Urothelium cell line (cell line): ENCODE measurements around the gene ZNF445.
"Not testable (repeated sequence)": the region's sequence is repeated elsewhere in the genome, so short reads cannot be mapped to it uniquely, and the experiment has no call there.

ENCODE experiments used
- DNase-seq: peaks from one replicate; pipeline ENCODE4 v3.0.0; 2011; ENCODE audit warnings: low spot score, mixed read lengths
- FAIRE-seq: peaks from 2 replicates; lab custom pipeline; 2011; peaks lifted over from hg19 to GRCh38; lab: Jason Lieb, UNC

The ZNF445 gene

DNA sequence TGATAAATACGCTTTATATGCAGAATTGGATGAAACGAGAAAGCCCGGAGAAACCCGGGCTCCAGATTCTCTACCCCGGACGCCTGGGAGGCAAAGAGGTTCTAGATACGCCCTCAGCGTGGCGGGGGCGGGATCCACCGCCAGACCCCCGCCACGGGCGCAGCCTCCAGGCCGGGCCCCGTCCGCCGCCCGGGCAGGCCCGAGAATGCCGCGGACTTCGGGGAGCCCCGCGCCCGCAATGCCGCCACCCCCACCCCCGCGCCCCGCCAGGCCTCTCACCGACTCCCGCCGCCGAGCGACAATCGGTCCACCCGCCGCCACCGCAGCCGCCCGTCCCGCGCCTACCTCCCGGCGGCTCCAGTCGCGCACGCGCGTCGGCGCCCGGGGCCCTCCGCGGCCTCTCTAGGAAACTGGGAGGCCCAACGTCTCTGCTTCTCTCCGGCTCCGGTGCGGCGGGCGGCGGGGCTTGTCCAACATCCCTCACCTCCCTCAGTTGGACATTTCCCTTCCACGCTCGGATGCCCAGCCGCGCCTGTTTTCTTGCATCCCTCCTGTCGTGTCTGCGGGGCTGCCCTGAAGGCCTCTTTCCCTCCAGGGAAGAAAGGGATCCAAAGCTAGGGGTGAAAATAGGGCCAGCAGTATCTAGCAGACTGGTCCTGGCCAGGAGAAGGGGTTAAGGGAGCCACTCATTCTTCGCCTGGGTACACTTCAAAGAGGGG, at the start of gene ZNF445:
Gene ZNF445, minus strand, starts transcription at position 359 of the 719 bp plus-strand sequence. CDS start 22,121 bp downstream, outside the sequence.
- DNase-seq, result peak; percentile 92
- no peak for FAIRE-seq

DNA sequence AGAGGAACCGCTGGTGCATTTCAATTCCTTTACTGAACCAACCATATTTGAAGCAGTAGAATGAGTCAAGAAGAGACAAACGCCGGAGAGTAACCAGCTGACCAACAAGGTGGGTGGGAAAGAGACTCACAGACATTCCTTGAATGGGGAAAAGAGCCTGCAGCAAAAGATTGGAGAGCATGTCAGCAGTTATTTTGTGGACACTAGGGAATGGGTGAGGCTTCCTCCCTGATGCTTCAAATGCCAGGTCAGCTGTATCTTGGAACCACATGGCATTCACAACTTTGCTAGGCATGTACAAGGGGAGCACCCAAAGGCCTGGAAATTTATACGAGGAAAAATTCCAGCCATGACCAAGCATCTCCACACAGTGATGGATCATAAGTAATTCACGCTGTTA, 47.6 kb upstream of the ZNF445 start:
- DNase-seq, result no peak
- FAIRE-seq, result no peak

DNA sequence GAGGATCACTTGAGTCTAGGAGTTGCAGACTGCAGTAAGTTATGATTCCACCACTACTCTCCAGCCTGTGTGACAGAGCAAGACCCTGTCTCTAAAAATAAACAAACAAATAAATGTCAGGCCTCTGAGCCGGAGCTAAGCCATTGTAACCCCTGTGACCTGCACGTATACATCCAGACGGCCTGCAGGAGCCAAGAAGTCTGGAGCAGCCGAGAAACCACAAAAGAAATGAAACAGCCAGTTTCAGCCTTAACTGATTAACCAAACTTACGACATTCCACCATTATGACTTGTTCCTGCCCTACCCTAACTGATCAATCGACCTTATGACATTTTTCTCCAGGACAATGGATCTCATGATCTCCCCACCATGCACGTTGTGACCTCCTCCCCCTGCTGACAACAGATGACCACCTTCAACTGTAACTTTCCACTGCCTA, 45.0 kb upstream of the ZNF445 start:
- FAIRE-seq (no peak), DNase-seq (no peak)

DNA sequence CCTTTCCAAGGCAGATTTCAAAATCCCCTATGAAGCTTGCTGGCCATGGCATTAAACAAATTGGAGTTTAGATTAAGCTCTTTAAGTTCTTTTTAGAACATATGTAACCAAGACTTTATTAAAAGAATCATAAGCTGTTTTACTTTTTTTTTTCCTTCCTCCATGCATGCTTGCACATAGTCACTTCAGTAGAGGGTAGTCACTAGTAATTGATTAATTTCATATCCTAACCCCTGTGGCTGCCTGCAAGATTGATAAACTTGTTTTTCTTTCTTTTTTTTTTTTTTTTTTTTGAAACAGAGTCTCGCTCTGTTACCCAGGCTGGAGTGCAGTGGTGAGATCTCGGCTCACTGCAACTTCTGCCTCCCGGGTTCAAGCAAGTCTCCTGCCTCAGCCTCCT, 44.3 kb upstream of the ZNF445 start:
- FAIRE-seq, result no peak
- no peak for DNase-seq

DNA sequence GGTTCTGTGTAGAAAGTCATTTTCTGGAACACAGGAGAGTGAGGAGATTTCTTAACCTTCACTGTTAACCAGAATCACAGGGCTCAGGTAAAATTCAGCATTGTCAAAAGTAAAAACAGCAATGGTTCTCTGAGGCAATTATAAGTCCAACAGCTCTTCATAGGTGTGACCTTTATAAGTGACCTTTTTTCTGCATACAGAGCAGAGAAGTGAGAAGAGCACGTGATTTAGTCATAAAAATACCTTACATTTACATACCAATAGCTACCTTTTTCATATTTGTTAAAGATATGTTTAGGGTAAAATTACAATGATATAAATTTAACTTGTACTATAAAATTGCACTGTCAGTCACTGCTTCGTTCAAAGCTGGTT, 41.3 kb upstream of the ZNF445 start:
- no peak for DNase-seq
- no peak for FAIRE-seq

DNA sequence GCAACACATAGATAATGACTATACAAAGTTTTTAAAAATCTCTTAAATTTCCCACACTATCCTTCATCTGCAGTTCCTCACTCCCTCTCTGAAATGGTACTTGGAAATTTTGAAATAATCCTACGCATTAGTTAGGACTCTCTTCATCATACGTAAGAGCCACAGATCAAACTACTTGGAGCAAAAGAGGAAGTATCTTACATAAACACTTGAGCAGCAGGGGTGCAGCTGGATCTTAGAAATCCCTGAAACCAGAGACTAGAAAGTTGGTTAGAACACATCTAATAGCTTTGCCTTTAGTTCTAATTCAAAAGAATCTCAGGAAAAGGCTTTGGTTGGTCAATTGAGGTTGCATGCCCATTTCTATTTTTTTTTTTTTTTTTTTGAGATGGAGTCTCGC, 38.8 kb upstream of the ZNF445 start:
- FAIRE-seq (no peak), DNase-seq (no peak)

DNA sequence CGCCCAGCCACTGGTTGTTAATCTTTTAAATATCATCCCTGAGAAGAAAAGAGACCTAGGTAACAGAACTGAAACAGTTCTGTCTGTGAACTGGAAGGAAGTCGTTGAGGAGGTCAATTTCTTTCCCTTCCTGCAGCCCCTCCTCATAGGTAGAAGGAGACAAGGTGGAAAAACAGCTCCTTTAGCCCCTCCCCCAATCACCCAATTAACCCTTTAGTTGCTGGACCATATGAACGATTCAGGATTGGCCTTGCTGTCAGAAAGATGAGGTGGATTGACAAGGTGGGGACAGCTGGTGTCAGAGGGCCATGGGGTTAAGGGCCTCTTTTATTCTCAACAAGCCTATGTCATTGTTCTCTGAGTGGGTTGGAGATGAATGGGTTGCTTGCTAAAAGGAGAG, 36.0 kb upstream of the ZNF445 start:
- DNase-seq (no peak), FAIRE-seq (no peak)

DNA sequence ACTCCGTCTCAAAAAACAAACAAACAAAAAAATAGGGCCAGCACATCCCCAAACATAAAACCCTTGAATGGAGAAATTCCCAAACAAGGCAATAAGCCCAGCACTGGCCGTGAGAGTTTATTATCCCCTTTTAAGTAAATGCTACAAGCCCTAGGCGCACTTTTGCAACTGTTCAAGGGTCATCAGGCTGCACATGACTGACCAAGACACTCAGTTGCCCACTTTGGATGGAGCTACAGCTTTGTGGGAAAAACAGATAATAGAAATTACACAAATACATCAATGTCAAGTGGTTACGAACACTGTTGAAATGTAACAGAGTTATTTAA, 33.7 kb upstream of the ZNF445 start:
- FAIRE-seq (no peak), DNase-seq (no peak)

DNA sequence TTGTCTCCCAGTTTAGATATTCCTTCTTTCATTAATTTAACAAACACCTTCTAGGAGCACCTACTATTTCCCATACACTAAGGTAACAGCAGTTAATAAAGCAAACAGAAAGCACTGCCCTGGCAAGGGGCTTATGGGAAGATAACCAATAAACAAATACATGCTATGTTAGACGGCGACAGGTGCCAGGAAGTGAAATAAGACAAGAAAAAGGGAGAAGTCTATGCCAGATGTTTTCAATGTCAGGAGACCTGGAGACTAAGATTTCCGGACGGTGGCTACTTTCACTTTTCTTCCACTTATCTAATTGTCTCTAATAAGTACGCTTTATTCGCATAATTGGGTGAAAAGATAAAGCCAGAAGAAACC, 32.5 kb upstream of the ZNF445 start:
- FAIRE-seq (no peak), DNase-seq (no peak)

DNA sequence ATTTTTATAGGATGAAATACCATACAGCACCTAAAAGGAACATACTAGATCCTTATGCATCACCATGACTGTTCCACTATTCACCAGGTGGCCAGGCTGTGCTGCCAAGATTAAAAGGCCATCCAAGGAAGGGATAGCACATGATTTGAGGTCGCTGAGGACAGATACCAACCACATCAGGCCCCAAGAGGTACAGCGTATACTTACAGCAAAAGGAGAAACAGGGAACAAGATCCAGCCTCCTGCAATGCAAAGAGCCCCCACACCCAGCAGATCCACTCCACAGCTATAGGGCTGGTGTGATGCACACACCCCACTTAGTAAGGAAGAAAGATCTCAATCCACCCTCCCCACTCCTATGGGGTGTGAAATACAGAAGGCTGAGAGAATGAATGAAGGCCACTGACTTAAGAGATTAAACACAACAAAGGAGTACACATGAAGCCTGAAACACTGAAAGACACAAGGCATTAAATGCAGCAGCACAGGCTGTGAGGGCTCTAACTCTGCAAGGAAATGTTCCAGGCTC, 32.0 kb upstream of the ZNF445 start:
- DNase-seq (peak; percentile 12), FAIRE-seq (no peak)

DNA sequence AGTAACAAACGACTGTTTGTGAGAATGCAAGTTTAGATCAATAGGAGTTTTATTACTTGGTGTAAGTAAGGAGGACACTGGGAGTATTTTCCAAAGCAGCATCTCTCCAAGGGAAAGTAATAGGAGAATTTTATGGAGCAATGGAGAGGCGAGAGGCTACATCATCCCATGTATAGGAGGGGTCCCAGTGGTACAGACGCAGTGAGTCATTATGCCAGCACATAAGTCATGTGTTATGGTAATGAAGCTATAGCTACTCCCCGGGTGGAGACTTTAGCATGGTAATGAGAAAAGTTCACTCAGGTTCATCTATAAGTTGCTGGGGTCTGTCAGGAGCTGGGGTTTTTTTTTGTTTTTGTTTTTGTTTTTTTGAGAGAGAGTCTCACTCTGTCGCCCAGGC, 29.5 kb upstream of the ZNF445 start:
- no peak for DNase-seq
- FAIRE-seq, result no peak

DNA sequence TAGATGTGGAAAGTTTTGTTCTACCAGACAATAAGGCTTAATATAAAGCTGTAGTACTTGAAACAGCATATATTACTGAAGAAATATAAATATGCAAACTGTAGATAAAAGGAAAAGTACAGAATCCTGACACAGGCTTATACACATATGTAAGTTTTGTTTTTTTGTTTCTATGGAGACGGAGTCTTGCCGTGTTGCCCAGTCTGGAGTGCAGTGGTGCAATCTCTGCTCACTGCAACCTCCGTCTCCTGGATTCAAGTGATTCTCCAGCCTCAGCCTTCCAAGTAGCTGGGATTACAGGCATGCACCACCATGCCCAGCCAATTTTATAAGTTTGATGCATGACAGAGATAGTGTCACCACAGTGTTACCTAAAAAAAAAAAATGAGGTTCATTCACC, 29.1 kb upstream of the ZNF445 start:
- FAIRE-seq, result no peak

DNA sequence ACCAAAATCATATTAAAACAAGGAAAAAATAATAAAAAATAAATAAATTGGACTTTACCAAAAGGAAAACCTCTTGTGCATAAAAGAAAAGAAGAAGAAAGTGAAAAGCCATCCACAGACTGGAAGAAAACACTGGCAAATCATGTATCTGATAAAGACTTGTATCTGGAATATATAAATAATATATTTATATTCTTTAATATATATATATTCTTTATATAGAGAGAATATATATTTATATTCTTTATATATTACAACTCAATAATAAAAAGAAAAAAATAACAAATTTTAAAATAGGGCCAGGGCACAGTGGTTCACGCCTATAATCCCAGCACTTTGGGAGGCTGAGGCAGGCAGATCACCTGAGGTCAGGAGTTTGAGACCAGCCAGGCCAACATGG, 27.1 kb upstream of the ZNF445 start:
- FAIRE-seq (no peak), DNase-seq (no peak)

More for the DNA sequence above, 29.1 kb upstream of the ZNF445 start:
- DNase-seq, result no peak

DNA sequence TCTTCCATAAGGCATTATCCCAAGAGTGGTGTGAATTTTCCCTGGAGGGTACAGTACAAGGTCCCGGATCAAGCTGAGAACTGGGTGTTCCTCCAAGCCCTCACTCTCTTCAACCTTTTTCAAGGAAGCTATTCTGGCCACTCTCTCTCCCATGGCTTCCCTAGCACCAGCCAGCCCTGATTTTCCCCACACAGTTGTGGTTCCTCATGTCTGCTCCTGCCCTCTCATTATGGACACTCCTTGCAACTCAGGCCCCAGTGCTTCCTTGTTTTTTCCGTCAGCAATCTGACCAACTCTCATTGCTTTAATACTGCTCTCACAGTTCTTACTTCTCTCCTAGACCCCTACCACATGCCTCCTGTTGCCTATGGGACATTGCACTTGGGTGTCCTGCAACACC, 25.7 kb upstream of the ZNF445 start:
- FAIRE-seq, DNase-seq: not testable (repeated sequence)

DNA sequence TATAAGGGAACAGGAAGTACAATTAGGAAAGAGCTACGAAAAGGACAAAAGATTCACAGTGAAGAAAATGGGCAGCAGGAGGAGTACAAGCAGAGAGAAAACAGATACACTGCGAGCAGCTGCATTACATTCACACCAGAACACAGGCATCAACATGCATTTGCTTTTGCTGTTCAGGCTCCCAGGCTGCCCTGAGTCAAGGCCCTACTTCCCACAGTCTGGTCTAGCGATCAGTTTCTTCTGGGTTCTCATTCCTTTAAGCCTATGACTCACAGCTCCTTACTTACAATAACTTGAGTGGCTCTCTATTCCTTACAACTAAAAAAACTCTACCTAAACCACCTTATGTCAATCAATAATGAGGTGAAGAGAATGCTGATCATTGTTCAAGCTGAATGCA, 24.5 kb upstream of the ZNF445 start:
- no peak for DNase-seq
- no peak for FAIRE-seq

DNA sequence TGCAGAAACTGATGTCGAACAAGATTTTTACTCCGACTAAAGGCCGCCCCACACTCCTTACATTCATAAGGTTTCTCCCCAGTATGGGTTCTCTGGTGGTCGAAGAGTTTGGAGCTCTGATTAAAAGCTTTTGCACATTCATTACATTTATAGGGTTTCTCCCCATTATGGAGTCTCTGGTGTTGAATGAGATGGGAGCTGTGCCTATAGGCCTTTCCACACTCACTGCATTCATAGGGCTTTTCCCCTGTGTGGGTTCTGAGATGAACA, 22.4 kb upstream of the ZNF445 start:
- not testable (repeated sequence) for FAIRE-seq

DNA sequence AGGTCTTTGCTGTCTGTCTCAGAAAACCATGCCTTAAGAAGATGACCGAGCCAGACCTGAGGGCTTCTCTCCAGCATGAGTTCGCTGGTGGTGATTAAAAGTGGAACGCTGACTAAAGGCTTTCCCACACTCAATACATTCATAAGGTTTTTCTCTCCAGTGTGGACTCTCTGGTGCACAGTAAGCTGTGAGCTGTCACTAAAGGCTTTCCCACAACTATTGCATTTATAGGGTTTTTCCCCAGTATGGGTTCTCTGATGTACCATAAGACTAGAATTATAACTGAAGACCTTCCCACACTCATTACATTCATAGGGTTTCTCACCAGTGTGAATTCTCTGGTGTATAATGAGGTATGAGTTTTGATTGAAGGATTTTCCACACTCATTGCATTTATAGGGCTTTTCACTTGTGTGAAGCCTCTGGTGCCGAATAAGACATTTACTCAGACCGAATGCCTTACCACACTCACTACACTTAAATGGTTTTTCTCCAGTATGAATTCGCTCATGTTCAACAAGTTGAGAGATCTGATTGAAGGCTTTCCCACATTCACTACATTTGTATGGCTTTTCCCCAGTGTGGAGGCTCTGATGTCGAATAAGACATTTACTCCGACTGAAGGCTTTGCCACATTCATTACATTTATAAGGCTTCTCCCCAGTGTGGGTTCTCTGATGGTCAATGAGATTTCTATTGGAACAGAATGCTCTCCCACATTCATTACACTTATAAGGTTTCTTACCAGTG, 21.9 kb upstream of the ZNF445 start:
- DNase-seq, result no peak
- FAIRE-seq, result no peak

More for the DNA sequence above, 22.4 kb upstream of the ZNF445 start:
- not testable (repeated sequence) for DNase-seq

DNA sequence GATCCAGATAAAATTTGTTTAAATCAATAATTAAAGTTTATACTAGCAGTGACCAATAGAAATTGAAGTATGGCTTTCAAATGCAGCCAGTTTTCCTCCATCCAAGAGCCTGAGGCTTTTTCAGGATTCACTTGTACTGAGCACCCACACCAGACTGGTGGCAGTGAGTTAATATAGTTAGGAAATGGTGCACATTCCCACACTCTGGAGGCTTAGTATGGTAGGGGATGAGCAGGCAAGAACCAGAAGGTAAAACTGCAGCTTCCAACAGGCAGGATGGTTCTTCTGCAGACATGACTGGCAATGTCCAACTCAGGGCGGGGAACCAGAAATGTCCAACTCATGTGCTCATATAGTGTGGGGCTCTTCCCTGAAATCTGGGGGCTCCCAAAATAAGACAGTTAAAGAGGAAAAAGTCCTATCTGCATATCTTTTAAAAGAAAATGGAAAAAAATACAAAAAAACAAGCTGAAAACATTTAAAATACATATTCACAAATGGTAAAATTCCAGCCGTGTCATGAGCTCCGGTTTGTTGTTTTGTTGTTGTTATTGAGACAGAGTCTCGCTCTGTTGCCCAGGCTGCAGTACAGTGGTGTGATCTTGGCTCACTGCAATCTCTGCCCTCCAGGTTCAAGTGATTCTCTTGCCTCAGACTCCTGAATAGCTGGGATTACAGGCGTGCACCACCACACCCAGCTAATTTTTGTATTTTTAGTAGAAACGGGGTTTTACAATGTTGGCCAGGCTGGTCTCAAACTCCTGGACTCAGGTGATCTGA, 18.4 kb upstream of the ZNF445 start:
- FAIRE-seq (no peak), DNase-seq (no peak)

DNA sequence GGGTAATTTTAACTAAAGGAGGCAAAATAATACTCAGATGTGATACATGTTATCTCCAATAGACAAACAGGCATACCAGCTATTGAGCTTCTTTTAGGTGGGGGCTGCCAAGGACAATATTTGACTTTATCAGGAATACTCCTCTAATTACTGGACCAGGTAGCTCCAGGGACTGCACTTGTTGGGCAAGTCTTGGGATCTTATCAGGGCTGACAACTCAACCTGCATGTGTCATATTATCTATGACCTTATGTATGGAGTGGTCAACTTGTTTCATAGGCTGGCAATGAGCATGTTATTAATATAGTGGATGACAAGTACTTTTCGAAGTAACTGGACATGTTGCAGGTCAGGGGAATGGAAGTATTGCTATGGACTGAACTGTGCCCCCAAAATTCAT, 15.0 kb upstream of the ZNF445 start:
- no peak for FAIRE-seq
- DNase-seq, result no peak

DNA sequence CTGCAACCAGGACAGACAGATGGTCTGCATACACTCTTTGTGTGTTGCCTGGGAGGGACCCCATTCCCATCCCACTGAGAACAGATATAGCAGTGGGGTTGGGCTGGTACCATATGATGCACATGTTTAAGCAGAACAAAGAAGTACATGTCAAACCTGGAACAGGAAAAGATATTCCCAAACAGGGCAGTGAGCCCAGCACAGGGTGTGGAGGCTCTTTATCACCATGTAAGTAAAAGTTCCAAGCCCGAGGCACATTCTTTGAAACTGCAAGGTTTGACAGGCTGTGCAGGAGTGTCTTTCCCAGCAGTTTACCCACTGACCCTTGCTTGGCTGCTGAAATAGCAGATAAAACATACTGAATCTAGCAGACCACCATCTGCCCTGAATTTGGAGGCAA, 5.3 kb upstream of the ZNF445 start:
- no peak for DNase-seq
- FAIRE-seq, result no peak

DNA sequence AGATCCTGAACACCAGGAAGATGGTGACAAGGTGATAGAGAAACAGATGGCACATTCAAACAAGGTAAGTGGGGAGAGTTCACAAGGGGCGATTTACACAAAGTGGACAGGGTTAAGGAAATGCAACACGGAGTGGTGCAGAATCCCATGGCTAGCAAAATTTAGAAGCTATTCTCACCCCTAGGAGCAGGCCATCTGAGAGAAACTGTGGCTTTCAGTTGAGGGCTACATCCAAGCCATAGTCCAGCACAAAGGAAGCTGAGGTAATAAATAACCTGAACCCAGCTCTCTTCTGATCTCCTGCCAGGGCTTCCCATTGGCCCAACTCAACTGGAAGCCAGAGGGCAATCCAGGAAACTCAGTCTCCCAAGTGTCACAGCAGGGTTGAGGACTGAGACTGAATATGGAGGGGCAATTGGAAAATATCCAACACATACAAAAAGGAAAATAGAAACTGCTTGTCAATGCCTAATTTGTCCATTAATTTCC, 1.2 kb upstream of the ZNF445 start:
- DNase-seq (no peak), FAIRE-seq (no peak)

DNA sequence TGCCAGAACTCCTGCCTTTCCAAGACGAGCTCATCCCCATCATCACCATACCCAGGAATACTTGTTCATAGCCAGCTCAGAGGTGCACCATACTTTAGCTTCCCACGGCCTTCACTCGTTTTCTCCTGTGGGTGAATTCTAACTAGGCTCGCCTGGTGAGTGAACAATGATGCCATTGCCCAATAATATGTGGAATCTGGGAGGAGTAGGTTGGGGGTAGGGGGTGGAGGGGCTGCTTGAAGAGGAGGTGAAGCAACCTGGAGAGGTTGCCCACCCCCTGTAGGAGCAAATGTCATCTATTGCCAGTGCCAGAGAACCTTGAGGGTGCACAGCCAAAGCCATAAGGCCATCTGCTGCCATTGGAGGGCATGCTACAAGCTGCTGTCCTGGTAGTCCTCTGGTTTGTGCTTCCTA, 592 bp upstream of the ZNF445 start:
- FAIRE-seq (no peak), DNase-seq (peak; percentile 8)
